ENCODE data around the gene SORCS3.
A peak's percentile ranks its signal among the peaks of the same experiment; 100 is the strongest.

The SORCS3 gene

DNA sequence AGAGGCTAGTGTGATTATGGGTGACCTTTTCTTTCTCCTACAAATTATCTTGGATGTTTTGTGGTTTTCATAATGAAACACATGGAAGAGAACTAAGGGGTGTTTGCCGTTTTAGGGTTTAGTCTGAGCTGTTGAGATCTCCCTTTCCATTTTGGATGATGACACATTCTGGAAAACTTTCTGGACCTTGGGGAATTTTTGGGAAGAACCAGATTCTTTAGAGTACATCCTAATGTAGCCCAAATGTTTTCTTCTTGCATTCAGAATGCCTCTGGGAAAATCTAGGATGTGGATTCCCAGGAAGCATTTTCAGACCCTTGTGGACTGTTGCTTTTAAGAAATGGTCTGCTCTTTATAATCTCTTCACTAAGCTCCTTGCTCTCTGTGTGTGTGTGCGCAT is 165.7 kb downstream of the SORCS3 start:
- Mint-ChIP-seq H3K27ac (no peak overlapping the region), H3K4me3 (no peak overlapping the region), H3K36me3 (ENCODE audit: low read depth) (no peaks in the 10 kb centered on the region), H3K9me3 (no peaks in the 10 kb centered on the region), H3K27me3 (peaks cover 4% of the 10 kb centered on the region), H3K4me1 (no peaks in the 10 kb centered on the region)
- DNase-seq (no peak), ATAC-seq (no peak)

DNA sequence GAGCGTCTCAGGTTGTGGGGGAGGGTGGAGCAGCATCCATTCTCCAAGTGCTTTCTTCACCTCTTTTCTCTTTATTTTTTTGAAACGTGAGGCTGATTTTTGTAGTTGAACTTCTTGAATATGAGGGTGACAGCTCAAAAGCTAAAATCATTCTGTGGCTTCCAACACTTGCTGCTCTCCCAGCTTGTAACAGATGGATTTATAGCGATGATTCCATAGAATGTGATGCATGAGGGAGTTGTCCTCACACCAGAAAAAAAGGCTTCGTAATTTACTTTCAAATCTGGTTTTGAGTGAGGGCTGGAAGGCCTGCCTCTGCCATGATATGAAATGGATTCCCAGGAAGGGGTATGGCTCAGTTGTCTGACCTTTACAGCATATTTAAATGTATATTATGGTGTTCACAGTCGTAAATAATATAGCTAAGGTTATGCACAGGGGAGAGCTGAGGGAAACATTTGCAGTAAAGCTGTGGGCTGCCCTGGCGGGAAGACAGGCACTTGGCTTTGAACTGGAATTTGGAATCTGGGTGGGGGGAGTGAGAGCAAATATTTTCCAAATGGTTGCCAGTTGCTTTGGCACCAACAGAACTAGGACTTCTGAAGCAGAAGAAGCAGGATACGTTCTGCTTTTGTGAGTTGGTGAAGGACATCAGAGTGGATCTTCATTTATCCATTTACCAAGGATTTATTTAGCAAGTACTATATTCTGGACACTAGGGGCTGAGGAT is 166.7 kb downstream of the SORCS3 start:
- H3K9me3 Mint-ChIP-seq: no peaks in the 10 kb centered on the region
- no peak for ATAC-seq
- H3K4me3 Mint-ChIP-seq: no peak overlapping the region
- no peak for DNase-seq
- no peak overlapping the region for H3K27ac Mint-ChIP-seq
- no peaks in the 10 kb centered on the region for H3K36me3 Mint-ChIP-seq (ENCODE audit: low read depth)
- H3K4me1 Mint-ChIP-seq: no peaks in the 10 kb centered on the region
- peaks cover 4% of the 10 kb centered on the region for H3K27me3 Mint-ChIP-seq

DNA sequence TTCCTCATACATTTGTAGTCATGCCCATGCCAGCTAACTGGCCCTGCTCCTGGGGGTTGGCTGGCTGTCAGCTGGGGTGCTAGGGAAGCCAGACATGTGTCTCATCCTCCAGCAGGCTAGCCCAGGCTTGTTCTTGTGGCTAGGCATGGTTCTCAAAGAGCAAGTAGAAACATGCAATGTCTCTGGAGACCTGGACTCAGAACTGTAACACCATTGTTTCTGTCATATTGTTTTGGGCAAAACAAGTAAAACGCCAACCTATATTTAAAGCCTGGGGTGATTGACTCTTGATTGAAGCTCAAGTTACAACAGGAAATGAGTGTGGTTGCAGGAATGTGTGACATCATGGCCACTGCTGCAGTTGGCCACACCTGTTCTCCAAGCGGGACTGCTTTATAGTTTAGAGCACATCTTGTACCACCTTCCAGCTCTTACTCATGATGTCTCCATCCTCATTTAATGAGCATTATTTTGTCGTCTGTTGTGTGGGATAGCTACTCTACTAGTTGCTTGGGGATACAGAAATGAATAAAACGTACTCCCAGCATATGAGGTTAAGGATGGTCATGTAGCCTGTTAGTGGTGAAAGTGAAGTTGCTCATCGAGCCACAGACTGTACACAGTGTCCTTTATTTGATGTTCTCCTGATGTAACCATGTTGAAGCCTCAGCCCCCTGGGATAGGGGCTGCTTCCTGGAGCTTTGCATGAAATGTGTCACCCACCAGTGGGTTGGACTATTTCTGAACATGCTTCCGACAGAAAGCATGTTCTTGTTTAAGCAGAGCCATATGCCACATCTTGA is 168.4 kb downstream of the SORCS3 start:
- H3K27me3 Mint-ChIP-seq: peaks cover 7% of the 10 kb centered on the region
- DNase-seq: no peak

DNA sequence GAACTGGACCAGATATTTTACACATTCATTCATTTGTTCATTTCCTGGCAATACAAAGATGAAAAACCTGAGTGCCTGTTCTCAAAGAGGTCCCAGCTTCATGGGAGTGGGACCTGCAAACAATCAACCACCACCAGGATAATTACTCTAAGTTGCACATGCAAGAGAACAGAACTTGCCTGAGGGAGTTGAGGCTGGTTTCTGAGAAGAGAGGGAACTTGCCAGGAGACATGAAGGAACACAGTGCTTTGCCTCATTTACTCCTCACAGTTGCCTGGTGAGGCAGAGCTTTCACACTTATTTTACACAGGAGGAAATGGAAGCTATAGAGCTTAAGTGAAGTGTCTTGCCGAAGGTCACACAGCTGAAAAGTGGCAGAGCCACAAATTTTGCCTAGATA is 170.1 kb downstream of the SORCS3 start:
- no peak overlapping the region for H3K27ac Mint-ChIP-seq
- no peak overlapping the region for H3K4me3 Mint-ChIP-seq
- H3K27me3 Mint-ChIP-seq: peaks cover 3% of the 10 kb centered on the region
- no peaks in the 10 kb centered on the region for H3K4me1 Mint-ChIP-seq
- no peak for ATAC-seq
- DNase-seq: no peak
- H3K9me3 Mint-ChIP-seq: no peaks in the 10 kb centered on the region
- H3K36me3 Mint-ChIP-seq (ENCODE audit: low read depth): no peaks in the 10 kb centered on the region

More for the DNA sequence above, 168.4 kb downstream of the SORCS3 start:
- no peak for ATAC-seq
- Mint-ChIP-seq H3K27ac (no peak overlapping the region), H3K4me3 (no peak overlapping the region), H3K36me3 (ENCODE audit: low read depth) (no peaks in the 10 kb centered on the region), H3K4me1 (no peaks in the 10 kb centered on the region), H3K9me3 (no peaks in the 10 kb centered on the region)

DNA sequence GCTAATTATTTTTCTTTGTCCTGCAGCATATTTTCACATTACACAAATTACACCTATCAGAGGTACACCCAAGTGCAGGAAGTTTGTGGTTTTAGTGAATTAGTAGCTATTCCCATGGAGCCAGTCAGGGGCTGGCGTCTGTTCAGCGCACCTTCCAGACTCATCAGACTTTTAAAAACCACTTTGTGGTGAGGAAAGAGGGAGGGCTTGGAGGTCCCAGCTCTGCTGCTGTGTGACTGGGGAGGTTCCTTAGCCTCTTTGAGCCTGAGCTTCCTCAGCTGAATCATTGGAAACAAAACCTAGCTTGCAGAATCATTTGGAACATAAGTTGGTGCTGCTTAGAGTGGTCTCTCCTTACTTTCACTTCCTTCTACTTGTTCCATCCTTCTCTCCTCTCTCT is 175.4 kb downstream of the SORCS3 start:
- no peaks in the 10 kb centered on the region for H3K4me1 Mint-ChIP-seq
- ATAC-seq (no peak), DNase-seq (no peak)
- no peaks in the 10 kb centered on the region for H3K9me3 Mint-ChIP-seq
- H3K27me3 Mint-ChIP-seq: peaks cover 11% of the 10 kb centered on the region
- H3K36me3 Mint-ChIP-seq (ENCODE audit: low read depth): no peaks in the 10 kb centered on the region
- H3K4me3 Mint-ChIP-seq: no peak overlapping the region
- H3K27ac Mint-ChIP-seq: no peak overlapping the region

DNA sequence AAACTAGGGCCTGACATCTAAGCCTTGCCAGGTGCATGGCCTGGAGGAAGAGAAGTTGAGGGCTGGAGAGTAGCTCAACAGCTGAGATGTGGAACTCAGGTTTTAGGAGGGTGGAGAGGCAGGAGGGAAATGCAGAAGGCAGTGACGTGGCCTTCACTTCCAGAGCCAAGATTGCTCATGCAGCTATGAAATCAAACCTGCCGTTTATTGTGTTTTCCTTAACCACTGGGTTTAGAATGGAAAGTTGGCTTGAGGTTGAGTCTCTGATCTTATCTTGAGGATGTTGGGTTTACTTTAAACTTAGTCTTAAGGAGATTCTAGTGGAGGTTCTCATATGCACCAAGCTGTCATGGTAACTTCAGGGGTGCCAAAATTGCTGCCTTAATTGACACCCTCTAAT is 178.6 kb downstream of the SORCS3 start:
- no peaks in the 10 kb centered on the region for H3K36me3 Mint-ChIP-seq (ENCODE audit: low read depth)

DNA sequence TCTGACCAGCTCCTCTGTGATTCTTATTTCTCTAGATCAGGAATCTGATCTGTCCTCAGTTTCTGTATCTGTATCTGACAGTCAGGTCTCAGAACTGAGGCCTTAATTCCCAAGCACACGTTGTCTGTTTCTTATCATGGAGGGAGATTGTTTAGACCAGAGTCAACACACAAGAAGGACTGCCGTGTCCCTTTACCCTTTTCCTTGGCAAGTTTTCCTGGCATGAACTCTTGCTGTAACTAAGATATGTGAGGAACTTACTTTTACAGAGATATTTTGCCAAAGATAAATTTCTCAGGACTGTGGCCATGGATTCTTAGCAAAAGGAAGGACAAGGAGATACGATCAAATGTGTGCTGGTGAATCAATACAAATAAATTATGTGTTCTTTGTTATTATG is 181.0 kb downstream of the SORCS3 start:
- ATAC-seq (no peak), DNase-seq (no peak)
- peaks cover 8% of the 10 kb centered on the region for H3K27me3 Mint-ChIP-seq
- H3K4me1 Mint-ChIP-seq: no peaks in the 10 kb centered on the region
- no peaks in the 10 kb centered on the region for H3K36me3 Mint-ChIP-seq (ENCODE audit: low read depth)
- no peak overlapping the region for H3K4me3 Mint-ChIP-seq
- H3K27ac Mint-ChIP-seq: no peak overlapping the region
- peaks cover 15% of the 10 kb centered on the region for H3K9me3 Mint-ChIP-seq

More for the DNA sequence above, 178.6 kb downstream of the SORCS3 start:
- Mint-ChIP-seq H3K4me1 (no peaks in the 10 kb centered on the region), H3K9me3 (peaks cover 7% of the 10 kb centered on the region), H3K4me3 (no peak overlapping the region), H3K27ac (no peak overlapping the region), H3K27me3 (peaks cover 8% of the 10 kb centered on the region)
- no peak for DNase-seq
- ATAC-seq: no peak

DNA sequence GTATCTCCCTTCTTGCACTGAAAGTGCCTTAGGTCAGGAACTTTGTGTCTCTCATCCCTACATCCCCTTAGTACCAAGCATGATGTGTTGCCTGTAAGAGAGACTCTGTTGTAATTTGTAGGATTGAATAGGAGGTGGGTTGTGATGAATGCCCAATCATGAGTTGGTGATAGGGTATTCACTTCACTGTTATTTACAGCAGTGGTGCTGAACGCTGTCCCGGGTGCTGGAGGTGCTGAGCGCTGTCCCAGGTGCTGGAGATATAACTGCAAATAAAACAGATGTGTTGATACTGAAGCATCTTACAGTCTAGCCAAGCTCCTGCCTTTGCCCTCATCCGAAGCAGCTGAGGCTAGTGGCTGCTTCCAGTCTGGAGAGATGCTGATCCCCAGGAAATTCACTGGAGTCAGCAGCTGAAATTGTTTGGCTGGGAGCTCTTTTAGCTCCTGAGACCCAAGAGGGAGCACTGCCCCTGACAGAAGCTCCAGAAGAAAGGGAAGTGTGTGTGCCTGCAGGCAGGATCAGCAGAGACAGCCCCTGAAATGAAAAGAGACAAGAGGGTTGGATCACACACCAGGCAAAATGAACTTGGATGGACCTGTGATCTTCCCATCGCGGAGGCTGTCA is 183.4 kb downstream of the SORCS3 start:
- no peak overlapping the region for H3K4me3 Mint-ChIP-seq
- DNase-seq (peak; percentile 14), ATAC-seq (no peak)
- no peaks in the 10 kb centered on the region for H3K27me3 Mint-ChIP-seq
- no peak overlapping the region for H3K27ac Mint-ChIP-seq
- H3K4me1 Mint-ChIP-seq: no peaks in the 10 kb centered on the region
- H3K9me3 Mint-ChIP-seq: peaks cover 24% of the 10 kb centered on the region
- no peaks in the 10 kb centered on the region for H3K36me3 Mint-ChIP-seq (ENCODE audit: low read depth)

DNA sequence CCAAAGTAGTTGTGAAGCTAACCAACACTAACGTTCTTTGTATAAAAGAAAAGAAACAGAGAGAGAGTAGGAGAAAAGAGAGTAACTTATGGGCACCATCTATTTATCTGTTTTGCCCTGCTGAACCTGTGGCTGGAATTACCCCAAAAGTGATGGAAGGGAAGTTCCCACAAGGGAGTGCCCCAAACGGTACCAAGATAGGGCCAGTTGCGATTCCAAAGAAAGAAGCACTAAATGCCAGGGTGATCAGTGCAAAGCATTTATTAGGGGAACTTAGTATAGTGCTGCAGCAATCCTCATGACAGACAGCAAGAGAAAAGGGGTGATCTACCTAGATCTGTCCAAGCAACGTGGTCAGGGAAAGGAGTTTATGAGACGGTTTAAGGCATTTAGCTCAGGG is 190.2 kb downstream of the SORCS3 start:
- ATAC-seq (no peak), DNase-seq (no peak)
- H3K9me3 Mint-ChIP-seq: peaks cover 13% of the 10 kb centered on the region
- no peaks in the 10 kb centered on the region for H3K36me3 Mint-ChIP-seq (ENCODE audit: low read depth)
- H3K4me1 Mint-ChIP-seq: no peaks in the 10 kb centered on the region
- no peak overlapping the region for H3K4me3 Mint-ChIP-seq
- H3K27me3 Mint-ChIP-seq: peaks cover 2% of the 10 kb centered on the region
- no peak overlapping the region for H3K27ac Mint-ChIP-seq

DNA sequence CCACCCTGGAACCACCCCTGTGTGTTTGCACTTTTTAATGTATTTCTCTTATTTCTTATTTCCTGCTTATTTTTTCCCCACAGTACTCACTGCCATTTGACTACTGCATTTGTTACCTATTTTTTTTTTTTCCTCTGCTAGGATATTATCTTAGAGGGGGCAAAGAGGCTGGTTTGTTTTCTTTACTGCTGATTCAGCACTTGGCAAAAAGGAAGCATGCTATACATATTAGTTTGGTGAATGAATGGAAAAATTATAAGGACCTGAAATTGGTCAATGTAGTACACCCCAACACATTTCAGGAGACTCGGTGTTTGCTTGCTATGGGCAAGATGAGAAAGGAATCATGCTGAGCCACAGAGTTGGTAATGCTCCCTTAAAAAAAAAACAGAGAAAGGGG is 193.5 kb downstream of the SORCS3 start:
- Mint-ChIP-seq H3K4me1 (no peaks in the 10 kb centered on the region), H3K4me3 (no peak overlapping the region), H3K27ac (no peak overlapping the region), H3K9me3 (no peaks in the 10 kb centered on the region), H3K36me3 (ENCODE audit: low read depth) (no peaks in the 10 kb centered on the region), H3K27me3 (peaks cover 2% of the 10 kb centered on the region)
- ATAC-seq (no peak), DNase-seq (no peak)

DNA sequence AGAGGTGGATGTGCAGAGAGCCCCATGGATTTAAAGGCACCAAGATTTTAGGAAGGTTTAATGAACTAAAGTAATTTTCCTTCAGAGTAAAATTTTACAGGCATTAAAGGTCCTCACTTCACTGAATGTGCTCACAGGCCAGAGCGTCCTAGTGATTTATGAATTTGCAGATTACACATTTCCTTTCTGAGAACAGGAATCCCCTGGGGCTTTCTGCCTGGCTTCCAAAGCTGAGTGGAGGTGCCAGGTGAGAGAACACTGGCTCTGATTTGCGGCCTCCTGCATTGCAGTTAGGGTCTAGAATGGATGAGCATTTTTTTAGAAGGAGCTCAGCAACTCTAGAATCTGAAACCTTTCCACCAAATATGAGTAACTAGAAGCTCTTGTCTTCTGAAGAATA is 194.3 kb downstream of the SORCS3 start:
- H3K4me1 Mint-ChIP-seq: no peaks in the 10 kb centered on the region
- H3K36me3 Mint-ChIP-seq (ENCODE audit: low read depth): no peaks in the 10 kb centered on the region
- H3K27ac Mint-ChIP-seq: no peak overlapping the region
- ATAC-seq (no peak), DNase-seq (no peak)
- no peaks in the 10 kb centered on the region for H3K9me3 Mint-ChIP-seq
- H3K4me3 Mint-ChIP-seq: no peak overlapping the region
- peaks cover 2% of the 10 kb centered on the region for H3K27me3 Mint-ChIP-seq

DNA sequence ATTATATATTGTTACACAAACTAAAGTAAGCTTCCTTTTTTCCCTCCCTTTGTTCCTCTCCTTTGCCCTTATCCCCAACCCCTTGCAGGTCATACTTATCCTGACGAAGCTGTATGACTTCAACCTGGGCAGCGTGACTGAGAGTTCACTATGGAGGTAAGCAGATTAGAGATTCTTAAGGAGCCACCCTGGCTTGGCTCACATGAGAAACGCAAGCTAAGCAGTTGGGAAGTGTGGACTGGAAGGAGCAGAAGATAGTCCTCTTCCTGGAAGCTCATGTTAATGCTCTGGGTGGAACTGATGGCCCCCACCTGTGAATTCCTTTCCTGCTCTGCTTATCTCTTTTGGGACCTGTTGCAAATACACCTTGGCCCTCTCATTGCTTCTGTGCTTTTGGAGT is 201.6 kb downstream of the SORCS3 start:
- no peak for ATAC-seq
- Mint-ChIP-seq H3K27me3 (no peaks in the 10 kb centered on the region), H3K4me1 (no peaks in the 10 kb centered on the region), H3K27ac (no peak overlapping the region), H3K36me3 (ENCODE audit: low read depth) (no peaks in the 10 kb centered on the region), H3K4me3 (no peak overlapping the region), H3K9me3 (no peaks in the 10 kb centered on the region)
- no peak for DNase-seq

DNA sequence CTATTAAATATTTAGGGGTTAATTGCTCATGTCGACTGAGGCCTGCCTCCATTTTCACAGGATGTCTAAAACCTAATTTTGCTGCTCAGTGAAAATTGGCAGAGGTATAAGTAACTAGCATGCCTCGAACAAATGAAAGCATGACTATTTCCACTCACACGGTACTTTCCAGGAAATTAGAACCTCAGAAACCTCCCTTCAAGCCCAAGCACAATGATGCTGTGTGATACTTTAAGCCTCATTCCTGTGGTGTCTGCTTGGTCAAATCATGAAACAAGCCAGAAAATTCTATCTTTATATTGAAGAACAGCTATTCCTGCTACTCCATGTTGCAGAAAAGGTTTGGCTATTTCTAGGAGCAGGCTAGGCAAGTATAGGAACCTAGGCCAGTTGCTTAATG is 203.0 kb downstream of the SORCS3 start:
- no peak for DNase-seq
- no peak overlapping the region for H3K27ac Mint-ChIP-seq
- ATAC-seq: no peak
- no peaks in the 10 kb centered on the region for H3K27me3 Mint-ChIP-seq
- no peaks in the 10 kb centered on the region for H3K4me1 Mint-ChIP-seq
- no peaks in the 10 kb centered on the region for H3K36me3 Mint-ChIP-seq (ENCODE audit: low read depth)
- no peak overlapping the region for H3K4me3 Mint-ChIP-seq
- H3K9me3 Mint-ChIP-seq: no peaks in the 10 kb centered on the region

DNA sequence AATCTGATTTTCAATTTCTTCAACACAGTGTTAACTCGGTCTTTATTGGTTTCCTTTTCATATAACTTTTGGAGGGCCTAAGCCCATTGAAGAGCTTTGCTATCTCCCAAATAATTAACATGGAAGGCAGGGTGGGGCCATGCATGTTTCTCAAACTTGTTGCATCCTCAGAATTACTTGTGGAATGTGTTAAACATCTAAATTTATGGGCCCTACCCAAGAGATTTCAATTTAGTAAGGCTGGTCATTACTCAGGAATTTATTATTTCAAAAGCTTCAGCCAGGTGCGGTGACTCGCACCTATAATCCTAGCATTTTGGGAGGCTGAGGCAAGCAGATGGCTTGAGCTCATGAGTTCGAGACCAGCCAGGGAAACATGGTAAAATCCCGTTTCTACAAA is 208.9 kb downstream of the SORCS3 start:
- Mint-ChIP-seq H3K27me3 (no peaks in the 10 kb centered on the region), H3K4me1 (no peaks in the 10 kb centered on the region), H3K9me3 (no peaks in the 10 kb centered on the region), H3K4me3 (no peak overlapping the region), H3K36me3 (ENCODE audit: low read depth) (no peaks in the 10 kb centered on the region), H3K27ac (no peak overlapping the region)
- DNase-seq: no peak
- ATAC-seq: no peak

DNA sequence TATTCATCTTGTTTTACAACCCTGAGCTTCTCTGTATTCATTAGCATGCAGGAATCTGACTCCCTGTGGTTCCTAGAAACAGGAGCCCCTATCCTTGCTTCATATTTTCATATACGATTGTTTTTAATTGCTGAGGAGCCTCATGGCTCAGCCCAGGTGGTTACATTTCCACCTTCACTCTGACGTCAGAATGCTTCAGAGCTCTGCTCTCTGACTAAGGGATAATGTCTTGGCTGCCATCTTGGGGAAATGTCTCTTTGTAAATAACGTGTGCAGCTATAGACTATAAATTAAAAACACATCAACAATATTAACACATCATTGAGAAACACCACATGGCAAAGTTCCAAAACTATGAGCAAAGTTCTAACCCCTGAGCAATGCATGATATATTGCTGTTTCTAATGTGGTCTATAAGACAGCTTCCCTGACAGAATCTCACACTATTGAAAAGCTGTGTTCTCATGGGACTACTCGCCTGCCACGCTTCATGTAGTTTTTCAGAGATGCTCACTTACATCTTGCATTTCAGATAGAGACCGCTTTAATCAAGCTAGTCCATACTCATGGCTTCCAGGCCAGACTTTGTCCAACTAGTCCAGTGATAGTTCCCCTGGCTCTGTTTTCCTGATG is 227.0 kb downstream of the SORCS3 start:
- Mint-ChIP-seq H3K4me3 (no peak overlapping the region), H3K27ac (no peak overlapping the region), H3K36me3 (ENCODE audit: low read depth) (no peaks in the 10 kb centered on the region), H3K27me3 (no peaks in the 10 kb centered on the region), H3K9me3 (no peaks in the 10 kb centered on the region), H3K4me1 (no peaks in the 10 kb centered on the region)
- ATAC-seq (no peak), DNase-seq (no peak)
